A549 (cell line): ENCODE results near the gene TRIAP1.

ENCODE experiments used
- CTCF ChIP-seq: fragments of >200 bp; sonication (Bioruptor Twin); formaldehyde crosslinking; IDR thresholded peaks from 3 replicates; pipeline ENCODE4 v1.5.1; 2016
- EP300 ChIP-seq, 2 experiments: fragments of >200 bp; sonication (Bioruptor Twin); formaldehyde crosslinking; IDR thresholded peaks; 2 replicates in 1 of 2; 3 replicates in 1 of 2; pipeline ENCODE4 v1.6.1; 2016 to 2017

- TF ChIP-seq CTCF (no peak), EP300 (IDR thresholded peaks at IDR 0.05) (no peak)
Observed at GRCh38 chr12:120455302-120455701, 9.1 kb upstream of the TRIAP1 start.
